Measurements from ENCODE around the gene MPC1L. TPM values are rescaled to one million over a fixed set of nuclear protein-coding genes. Genes with fewer than 3 reads are reported as not detected.
A peak's percentile ranks its signal among the peaks of the same experiment; 100 is the strongest.
"Not testable (repeated sequence)": the region's sequence is repeated elsewhere in the genome, so short reads cannot be mapped to it uniquely, and the experiment has no call there.

Gene MPC1L
- not detected in 2 replicates for total RNA-seq (2014; rRNA removed; shearing (Covaris generic))

DNA sequence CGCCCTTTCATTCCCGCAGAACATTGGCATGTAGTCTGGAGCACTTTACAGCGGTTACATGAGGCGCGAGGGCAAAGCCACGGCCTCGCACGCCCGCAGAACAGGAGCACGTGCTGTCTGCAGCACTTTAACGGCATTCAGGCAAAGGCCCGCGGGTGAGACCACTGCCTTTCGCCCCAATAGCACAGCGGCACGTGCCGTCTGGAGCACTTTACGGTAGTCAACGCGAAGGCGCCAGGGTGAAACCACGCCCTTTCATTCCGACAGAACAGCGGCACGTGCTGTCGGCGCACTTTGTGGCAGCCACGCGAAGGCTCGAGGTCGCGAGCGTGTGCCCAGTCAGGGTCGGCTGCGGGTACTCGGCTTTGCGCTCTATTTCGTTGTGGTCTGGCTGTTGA, at the start of gene MPC1L:
TSS of gene MPC1L (plus strand) at position 290 of the 398 bp plus-strand sequence. CDS start 138 bp downstream, outside the sequence.
- DNase-seq (ENCODE audit: low read depth), result no peak

DNA sequence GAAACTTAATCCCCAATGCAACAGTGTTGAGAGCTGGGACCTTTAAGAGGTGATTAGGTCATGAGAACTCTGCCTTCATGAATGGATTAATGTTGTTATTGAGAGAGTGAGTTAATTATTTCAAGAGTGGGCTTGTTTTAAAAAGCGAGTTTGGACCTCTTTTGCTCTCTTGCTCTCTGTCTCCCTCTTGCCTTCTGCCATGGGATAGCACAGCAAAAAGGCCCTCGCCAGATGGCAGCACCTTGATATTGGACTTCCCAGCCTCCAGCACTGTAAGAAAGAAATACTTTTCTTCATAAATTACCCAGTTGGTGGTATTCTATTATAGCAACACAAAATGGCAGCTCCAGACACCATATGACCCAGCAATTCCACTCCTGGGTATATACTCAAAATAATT, 49.5 kb upstream of the MPC1L start:
- peak; percentile 52 for DNase-seq (ENCODE audit: low read depth)

DNA sequence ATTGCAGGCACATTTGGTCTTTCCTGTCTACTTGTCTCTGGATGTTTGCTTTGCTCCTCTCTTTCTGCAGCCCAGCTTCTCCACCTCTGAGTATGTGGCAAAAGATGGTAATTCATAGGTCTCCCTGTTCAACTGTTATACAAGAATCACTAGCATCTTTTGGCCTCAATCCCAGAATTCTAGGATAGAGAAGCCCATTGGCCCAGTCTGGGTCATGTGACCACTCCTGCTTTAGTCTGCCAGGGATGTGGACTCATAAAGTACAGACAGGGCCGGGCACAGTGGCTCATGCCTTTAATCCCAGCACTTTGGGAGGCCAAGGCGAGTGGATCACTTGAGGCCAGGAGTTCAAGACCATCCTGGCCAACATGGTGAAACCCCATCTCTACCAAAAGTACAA, 47.8 kb upstream of the MPC1L start:
- DNase-seq (ENCODE audit: low read depth), result peak; percentile 76

DNA sequence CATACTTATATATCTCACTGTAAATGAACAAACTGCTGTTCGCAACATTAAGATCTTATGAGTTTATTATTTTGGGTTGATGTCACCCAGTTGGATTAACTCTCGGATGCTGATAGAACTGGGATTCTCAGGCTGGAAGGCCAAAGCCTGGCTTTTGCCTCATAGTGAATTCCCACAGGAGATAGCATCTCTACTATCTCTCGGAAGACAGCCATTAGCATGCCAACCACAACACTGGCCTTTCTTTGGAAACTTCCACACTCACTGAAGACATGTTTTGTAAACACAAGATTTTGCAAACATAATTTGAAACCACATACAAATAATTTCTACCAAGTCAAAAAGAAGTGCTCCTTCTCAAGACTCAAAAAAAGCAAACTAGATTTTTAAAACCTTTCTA, 46.9 kb upstream of the MPC1L start:
- DNase-seq (ENCODE audit: low read depth), result no peak

DNA sequence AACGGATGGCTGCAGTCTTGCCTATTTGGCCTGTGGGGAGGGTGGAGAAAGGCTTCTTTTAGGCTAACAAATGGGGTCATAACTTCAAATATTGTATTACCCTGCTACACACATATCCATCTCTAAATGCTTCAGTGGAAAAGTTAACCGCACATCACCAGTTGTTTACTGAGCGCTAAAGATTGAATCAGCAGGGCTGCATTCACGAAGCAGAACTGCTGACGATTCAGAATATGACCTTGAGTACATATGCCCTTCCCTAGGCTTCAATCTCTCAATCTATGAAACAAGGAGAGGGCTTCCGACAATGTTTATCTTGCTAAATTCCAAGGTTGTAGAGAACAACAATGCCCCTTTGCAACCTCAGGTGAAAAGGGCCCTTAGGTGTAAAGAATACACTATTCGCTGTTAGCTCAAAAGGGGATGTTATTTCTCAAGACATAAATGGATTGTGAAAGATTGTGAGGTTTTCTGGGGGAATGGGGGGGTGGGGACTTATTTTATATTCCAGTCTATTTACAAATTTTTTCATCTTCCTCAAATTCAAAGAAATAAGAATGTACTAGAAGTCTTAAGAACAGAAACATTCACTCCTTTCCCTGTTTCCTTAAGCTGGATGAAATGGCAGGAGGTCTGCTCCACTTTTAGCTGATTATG, 45.1 kb upstream of the MPC1L start:
- DNase-seq (ENCODE audit: low read depth), result no peak

DNA sequence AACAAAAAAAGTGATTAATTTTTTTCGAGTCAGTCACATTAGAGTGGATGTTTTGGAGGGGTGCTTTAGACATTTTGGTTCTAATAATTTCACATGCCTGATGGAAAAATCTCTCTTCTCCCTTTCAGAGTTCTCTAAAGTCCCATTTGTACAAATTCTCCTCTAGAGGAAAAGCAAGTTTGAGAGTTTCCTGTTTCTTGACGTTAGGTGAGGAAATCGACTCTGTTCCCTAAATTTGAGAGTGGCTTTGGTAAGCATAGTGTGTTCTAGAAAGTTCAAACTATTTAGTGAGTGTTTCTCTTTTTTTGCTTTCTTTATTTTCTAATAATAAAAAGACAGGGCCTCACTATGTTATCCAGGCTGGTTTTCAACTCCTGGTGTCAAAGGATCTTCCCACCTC, 44.1 kb upstream of the MPC1L start:
- DNase-seq (ENCODE audit: low read depth), result no peak

DNA sequence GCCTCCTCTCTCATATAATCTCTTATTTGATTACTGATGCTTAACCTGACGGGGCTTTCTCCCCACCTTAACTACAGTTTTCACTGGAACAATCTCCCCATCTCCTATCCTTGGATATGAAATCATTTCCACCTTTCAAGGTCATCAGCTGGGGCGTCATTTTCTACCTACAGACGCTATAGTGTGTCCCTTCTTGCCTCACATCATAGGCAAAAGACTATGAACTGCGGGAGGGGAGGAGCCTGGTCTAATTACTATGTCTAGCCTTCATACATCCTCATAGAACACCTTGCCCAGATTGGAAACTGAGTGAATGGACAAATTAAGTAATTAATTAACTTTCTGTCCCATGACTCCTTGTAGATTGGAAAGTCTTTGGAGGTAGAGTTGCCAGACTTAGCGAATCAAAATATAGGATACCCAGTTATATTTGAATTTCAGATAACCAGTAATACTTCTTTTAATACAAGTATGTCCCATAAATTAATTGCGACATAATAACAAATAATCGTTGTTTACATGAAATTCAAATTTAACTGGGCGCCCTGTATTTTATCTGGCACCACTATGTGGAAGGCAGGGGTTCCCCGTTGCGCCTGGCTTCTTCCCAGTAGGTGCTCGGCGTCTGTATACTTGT, 43.2 kb upstream of the MPC1L start:
- no peak for DNase-seq (ENCODE audit: low read depth)

DNA sequence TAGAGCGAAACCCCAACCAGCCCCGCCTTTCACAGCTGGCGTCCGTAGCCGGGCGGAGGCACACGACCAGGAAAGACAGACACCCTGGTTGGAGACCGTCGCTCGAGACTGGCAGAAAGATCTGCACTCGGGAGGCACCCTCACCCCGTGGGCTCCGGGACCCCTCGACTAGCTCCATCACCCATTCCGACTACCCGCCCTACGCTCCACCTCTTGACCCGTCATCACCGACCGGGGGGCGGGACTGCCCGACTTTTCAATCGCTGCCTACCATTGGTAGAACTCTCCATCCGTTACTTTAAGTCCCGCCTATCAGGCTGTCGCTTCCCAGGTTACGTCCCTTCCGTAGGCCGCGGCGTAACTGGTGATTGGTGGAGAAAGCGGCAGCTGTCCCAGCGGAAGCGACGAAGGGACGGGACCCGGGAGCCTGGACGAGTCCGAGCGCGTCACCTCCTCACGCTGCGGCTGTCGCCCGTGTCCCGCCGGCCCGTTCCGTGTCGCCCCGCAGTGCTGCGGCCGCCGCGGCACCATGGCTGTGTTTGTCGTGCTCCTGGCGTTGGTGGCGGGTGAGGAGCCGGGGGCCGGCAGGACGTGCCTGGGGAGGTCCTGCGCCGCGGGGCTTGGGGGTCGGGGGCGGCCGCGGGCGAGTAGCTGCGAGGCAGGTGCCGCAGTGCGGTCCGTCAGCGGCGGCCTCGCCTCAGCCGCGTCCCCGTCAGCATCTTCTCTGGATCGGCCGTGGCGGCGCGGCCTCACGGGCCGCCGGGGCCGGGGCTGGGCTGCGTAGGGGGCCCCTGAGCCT, 42.5 kb upstream of the MPC1L start, which contains the start of gene ATP6AP2:
TSS of gene ATP6AP2 (plus strand) at position 434 of the 799 bp plus-strand sequence. CDS start at position 530, 96 bp downstream.
- peak; percentile 95 for DNase-seq (ENCODE audit: low read depth)

DNA sequence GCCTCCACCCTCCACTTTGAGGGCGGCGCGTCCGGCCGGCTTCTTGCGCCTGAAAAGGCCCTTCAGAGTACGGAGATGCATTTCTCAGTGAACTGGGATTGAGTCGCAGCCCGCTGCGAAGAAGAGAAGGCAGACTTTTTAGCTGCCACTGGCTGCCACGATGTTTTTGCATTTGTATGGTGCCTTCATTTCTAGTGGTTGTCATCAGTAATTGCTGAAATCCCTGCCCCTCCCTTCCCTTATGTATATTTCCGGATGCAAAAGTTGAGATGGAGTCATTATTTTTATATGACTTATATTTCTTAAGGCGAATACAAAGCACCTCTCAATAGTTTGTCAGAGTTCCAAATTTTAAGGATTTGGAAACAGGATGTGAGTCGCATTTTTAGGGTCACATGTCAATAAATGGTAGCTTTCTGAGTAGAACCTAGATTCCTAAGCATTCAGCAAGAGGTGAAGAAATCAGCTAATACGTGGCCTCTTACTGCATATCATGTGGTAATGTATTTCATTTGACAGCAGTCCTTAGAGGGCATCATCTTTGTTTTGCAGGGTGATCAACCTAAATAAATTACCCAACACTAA, 41.8 kb upstream of the MPC1L start:
- peak; percentile 12 for DNase-seq (ENCODE audit: low read depth)

DNA sequence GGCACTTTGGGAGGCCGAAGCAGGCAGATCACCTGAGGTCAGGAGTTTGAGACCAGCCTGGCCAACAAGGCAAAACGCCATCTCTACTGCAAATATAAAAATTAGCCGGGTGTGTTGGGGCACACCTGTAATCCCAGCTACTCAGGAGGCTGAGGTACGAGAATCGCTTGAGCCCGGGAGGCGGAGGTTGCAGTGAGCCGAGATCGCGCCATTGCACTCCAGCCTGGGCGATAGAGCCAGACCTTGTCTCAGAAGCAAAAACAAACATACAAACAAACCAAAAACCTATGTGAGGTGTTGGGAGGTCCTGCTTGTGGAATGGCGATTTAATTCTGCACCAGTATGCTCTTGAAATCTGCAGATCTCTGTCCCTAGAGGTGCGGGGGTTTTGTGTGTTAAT, 41.0 kb upstream of the MPC1L start:
- not testable (repeated sequence) for DNase-seq (ENCODE audit: low read depth)

DNA sequence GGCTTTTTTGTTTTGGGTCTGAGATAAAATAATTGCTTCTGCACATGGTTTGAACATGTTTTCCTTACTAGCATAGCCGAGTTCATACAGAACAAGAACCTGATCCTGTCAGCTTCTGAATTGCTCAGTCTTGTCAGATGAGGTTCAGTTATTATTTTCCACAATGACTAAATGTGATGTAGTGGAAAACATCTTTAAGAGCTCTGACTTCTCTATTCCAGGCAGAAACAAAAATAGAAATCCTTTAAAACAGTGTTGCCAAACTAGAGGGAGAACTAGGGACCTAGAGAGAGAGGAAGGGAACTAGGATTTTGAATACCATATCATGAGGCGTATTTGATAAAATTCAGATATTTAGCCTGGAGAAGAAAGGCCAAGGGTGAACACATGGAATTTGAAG, 40.4 kb upstream of the MPC1L start:
- DNase-seq (ENCODE audit: low read depth), result no peak

DNA sequence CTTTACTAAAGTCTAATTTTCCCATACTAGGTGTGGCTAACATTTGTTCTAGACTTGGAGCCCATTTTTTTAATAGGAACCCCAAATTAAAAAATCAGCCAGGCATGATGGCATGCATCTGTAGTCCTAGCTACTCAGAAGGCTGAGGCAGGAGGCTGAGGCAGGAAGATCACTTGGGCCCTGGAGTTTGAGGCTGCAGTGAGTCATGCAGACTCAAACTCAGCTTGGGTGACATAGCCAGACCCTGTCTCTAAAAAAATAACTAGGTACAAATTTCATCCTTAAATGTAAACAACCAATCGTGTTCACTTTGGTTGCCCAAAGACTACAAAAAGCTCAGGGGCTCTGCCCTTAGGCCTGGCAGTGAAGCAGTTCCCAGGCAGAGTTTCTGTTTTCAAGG, 35.6 kb upstream of the MPC1L start:
- DNase-seq (ENCODE audit: low read depth), result not testable (repeated sequence)

DNA sequence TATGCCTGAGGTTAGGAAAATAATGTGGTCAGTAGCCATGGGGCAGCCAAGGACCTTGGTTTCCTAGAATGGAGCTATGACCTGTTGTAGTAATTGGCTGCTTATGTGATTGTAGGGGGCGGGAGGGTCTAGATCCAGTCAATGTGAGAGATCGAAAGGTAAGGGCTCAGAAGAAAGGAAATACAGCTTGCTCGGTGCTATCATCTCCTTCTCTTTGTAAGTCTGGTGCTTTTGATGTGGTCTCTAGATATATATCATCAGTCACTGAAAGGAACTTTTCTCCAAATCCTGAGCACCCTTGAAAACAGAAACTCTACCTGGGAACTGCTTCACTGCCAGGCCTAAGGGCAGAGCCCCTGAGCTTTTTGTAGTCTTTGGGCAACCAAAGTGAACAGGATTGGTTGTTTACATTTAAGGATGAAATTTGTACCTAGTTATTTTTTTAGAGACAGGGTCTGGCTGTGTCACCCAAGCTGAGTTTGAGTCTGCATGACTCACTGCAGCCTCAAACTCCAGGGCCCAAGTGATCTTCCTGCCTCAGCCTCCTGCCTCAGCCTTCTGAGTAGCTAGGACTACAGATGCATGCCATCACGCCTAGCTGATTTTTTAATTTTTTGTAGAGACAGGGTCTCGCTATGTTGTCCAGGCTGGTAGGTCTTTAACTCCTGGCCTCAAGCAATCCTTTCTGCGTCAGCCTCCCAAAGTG, 33.5 kb upstream of the MPC1L start:
- not testable (repeated sequence) for DNase-seq (ENCODE audit: low read depth)

DNA sequence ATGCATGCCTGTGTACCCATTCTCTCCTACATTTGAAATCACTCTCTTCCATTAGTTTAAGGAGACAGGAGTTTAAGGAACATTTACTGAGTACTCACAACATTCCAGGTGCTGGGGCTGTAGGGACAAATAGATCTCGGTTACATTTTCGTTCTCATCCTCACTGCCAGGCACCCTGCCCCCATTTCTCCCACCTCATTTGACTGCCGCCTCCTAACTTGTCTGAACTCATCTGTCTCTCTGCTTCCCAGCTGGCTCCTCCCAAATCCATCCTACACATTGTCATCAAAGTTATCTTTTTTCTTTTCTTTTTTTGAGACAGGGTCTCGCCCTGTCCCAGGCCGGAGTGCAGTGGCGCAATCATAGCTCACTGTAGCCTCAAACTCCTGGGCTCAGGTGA, 19.8 kb upstream of the MPC1L start:
- no peak for DNase-seq (ENCODE audit: low read depth)

DNA sequence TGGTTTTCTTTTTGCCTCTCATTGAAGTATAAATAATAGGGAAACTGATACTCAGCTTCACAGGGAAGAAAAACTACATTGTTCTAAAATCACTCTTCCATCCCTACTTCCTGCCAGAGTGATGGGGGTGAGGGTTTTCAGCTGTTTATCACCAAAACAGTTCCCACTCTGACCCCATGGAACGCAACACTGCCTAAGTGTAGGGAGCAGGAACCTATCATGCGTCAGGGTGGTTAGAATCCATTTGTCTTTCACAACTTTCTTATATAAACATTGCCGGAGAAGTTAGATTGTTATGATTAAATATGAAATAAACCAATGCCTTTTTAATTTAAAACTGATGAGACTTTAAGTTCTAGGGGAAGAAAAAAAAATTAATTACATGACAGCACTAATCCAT, 15.8 kb upstream of the MPC1L start:
- no peak for DNase-seq (ENCODE audit: low read depth)

DNA sequence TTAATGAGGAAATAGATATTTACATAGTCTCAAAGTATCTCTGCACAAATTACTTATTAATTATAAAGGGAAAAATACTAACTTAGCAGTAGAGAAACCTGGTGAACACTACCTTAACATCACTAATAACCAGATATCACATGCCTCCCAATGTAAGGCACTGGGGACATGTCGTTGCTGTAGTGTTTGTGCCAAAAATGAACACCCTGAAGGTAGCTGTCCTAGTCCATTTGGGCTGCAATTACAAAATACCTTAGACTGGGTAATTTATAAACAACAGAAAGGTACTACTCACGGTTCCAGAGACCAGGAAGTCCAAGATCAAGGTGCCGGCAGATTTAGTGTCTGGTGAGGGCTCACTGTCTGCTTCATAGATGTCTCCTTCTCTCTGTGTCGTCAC, 10.7 kb upstream of the MPC1L start:
- no peak for DNase-seq (ENCODE audit: low read depth)

DNA sequence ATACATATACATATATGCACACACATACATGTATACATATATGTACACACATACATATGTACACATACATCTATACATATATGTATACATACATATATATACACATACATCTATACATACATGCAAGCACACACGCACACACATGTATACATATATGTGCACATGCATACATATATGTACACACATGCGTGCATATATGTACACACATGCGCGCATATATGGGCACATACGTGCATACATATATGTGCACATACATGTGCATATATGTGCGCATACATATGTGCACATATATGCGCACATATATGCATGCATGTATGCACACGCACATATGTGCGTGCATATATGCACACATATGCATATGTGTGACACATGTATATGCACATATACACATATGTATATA, 7.3 kb upstream of the MPC1L start:
- DNase-seq (ENCODE audit: low read depth), result no peak

DNA sequence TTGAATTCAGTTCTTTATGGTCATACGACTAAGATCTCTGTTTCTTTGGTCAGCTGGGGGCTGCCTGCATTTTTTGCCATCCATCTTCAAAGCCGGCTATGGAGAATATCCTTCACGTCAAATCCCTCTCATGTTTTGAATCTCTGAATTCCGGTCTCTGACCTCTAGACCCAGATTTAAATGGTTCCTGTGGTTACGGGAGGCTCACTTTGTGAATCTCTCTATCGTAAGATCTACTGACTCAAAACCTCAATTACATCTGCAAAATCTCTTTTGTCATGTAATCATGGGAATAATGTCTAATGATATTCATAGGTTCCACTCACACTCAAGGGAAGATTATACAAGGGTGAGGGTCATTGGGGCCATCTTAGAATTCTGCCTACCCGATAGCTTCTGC, 5.7 kb upstream of the MPC1L start:
- DNase-seq (ENCODE audit: low read depth), result peak; percentile 46

DNA sequence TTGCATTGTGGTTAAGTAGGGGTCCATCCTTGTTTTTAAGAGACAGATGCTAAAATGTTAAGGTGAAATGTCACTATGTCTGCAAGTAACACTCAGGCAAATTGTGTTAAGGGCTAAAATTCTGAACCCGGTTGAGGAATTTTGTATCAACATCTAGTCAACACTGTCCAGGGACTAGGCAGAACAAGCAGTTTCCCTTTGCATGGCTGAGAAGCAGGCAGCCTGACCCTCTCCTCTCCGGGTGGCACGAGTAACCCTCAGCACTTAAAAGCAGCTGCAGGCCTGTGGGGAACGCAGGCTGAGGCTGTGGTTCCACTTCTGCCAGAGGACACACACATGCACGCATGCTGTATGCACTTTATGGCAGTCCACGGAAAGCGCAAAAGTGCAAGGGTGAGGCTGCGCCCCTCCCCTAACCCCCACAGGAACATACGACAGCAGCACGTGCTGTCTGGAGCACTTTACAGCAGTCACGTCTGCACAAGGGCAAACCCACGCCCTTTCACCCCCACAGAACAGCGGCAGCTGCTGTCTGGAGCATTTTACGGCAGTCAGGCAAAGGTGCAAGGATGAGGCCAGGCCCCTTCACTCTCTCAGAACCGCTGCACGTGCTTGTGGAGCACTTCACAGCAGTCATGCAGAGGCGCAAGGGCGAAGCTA, 619 bp upstream of the MPC1L start:
- DNase-seq (ENCODE audit: low read depth), result no peak

DNA sequence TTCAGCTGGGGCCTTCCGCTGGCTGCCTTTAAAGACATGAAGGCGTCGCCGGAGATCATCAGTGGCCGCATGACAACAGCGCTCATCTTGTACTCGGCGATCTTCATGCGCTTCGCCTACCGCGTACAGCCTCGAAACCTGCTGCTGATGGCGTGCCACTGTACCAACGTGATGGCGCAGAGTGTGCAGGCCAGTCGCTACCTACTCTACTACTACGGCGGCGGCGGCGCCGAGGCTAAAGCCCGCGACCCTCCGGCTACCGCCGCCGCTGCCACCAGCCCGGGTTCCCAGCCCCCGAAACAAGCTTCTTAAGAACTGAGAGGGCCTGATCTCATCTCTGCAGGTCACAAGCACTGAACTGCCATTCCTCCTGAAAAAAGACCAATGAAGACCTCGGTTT, 437 bp downstream of the MPC1L start:
- no peak for DNase-seq (ENCODE audit: low read depth)

DNA sequence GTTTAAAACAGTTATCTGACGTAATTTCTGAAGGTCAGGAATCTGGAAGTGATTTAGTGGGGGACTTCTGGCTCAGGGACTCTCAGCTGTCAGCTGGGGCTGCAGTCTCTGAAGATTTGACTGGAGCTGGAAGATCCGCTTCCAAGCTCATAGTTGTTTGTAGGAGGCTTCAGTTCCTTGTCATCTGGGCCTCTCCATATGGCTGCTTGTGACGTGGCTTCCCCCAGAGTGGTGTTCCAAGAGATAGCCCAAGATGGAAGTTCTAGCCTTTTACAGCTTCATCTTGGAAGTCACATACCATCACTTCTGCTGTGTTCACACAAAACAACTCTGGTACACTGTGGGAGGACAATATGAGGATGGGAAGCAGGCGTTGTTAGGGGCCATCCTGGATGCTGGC, 2.1 kb downstream of the MPC1L start:
- DNase-seq (ENCODE audit: low read depth), result no peak
